ENCODE measurements around the gene TAF11L6.
"Not testable (repeated sequence)": the region's sequence is repeated elsewhere in the genome, so short reads cannot be mapped to it uniquely, and the experiment has no call there.

DNA sequence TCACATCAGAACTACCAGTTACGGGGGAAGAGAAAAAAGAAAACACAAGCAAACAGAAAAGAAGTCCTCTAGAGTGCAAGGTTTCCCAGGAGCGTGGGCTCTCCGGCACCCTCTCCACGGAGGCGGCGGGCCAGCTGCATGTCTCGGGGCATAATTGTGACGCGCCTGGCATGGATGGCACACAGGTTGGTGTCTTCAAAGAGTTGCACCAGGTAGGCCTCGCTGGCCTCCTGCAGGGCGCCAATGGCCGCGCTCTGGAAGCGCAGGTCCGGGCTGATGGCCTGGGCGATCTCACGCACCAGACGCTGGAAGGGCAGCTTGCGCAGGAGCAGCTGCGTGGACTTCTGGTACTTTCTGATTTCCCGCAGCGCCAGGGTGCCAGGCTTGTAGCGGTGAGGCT, 37.2 kb upstream of the TAF11L6 start:
- TF ChIP-seq, protein P1, sequence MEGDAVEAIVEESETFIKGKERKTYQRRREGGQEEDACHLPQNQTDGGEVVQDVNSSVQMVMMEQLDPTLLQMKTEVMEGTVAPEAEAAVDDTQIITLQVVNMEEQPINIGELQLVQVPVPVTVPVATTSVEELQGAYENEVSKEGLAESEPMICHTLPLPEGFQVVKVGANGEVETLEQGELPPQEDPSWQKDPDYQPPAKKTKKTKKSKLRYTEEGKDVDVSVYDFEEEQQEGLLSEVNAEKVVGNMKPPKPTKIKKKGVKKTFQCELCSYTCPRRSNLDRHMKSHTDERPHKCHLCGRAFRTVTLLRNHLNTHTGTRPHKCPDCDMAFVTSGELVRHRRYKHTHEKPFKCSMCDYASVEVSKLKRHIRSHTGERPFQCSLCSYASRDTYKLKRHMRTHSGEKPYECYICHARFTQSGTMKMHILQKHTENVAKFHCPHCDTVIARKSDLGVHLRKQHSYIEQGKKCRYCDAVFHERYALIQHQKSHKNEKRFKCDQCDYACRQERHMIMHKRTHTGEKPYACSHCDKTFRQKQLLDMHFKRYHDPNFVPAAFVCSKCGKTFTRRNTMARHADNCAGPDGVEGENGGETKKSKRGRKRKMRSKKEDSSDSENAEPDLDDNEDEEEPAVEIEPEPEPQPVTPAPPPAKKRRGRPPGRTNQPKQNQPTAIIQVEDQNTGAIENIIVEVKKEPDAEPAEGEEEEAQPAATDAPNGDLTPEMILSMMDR (IDR thresholded peaks at IDR 0.05 in 2 of 3, conservative IDR thresholded peaks at IDR 0.05 in 1 of 3; ENCODE audit: borderline replicate concordance in 1 of 3, insufficient read depth in 1 of 3, low read depth in 2 of 3, low read length in 2 of 3) = not testable (repeated sequence)
- not testable (repeated sequence) for TF ChIP-seq POLR2A (IDR thresholded peaks at IDR 0.05; ENCODE audit: borderline replicate concordance, extremely low read depth, insufficient read depth, insufficient read length); RAD21 (IDR thresholded peaks at IDR 0.05; ENCODE audit: low read depth); POLR2AphosphoS5 (IDR thresholded peaks at IDR 0.05; ENCODE audit: low read depth, low read length); SP1 (IDR thresholded peaks at IDR 0.05; ENCODE audit: low read depth); ZNF274 (IDR thresholded peaks at IDR 0.05; ENCODE audit: low read depth, low read length); SRF (IDR thresholded peaks at IDR 0.05; ENCODE audit: low read depth); ELF1 (IDR thresholded peaks at IDR 0.05; ENCODE audit: borderline replicate concordance, low read depth); EZH2 (IDR thresholded peaks at IDR 0.05); YY1 (IDR thresholded peaks at IDR 0.05; ENCODE audit: extremely low read depth, insufficient replicate concordance, low read depth, low read length); SIN3A (IDR thresholded peaks at IDR 0.05; ENCODE audit: low read depth)
- TF ChIP-seq, protein P2, sequence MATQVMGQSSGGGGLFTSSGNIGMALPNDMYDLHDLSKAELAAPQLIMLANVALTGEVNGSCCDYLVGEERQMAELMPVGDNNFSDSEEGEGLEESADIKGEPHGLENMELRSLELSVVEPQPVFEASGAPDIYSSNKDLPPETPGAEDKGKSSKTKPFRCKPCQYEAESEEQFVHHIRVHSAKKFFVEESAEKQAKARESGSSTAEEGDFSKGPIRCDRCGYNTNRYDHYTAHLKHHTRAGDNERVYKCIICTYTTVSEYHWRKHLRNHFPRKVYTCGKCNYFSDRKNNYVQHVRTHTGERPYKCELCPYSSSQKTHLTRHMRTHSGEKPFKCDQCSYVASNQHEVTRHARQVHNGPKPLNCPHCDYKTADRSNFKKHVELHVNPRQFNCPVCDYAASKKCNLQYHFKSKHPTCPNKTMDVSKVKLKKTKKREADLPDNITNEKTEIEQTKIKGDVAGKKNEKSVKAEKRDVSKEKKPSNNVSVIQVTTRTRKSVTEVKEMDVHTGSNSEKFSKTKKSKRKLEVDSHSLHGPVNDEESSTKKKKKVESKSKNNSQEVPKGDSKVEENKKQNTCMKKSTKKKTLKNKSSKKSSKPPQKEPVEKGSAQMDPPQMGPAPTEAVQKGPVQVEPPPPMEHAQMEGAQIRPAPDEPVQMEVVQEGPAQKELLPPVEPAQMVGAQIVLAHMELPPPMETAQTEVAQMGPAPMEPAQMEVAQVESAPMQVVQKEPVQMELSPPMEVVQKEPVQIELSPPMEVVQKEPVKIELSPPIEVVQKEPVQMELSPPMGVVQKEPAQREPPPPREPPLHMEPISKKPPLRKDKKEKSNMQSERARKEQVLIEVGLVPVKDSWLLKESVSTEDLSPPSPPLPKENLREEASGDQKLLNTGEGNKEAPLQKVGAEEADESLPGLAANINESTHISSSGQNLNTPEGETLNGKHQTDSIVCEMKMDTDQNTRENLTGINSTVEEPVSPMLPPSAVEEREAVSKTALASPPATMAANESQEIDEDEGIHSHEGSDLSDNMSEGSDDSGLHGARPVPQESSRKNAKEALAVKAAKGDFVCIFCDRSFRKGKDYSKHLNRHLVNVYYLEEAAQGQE (IDR thresholded peaks at IDR 0.05; ENCODE audit: low read depth) = not testable (repeated sequence)
- TF ChIP-seq, protein P3, sequence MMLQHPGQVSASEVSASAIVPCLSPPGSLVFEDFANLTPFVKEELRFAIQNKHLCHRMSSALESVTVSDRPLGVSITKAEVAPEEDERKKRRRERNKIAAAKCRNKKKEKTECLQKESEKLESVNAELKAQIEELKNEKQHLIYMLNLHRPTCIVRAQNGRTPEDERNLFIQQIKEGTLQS (IDR thresholded peaks at IDR 0.05) = not testable (repeated sequence)

Data from HCT116 (cell line).